Transverse colon (tissue), 4 donors: ENCODE measurements around the gene HSD17B2. TPM values are rescaled to one million over a fixed set of nuclear protein-coding genes. Genes with fewer than 3 reads are reported as not detected.

ENCODE experiments used
- DNase-seq: peaks from one replicate; pipeline ENCODE4 v3.0.0-alpha.2; 2019
- H3K27ac ChIP-seq, 4 donors: fragments of 200-600 bp; sonication (generic); 2 replicates each; pipeline ENCODE4 v1.5.1; 2016 to 2018; ENCODE audit warnings: inconsistent platforms in 4 of 4
- H3K27me3 ChIP-seq: fragments of 200-600 bp; sonication (generic); 2 replicates; pipeline ENCODE4 v1.5.1; 2017; ENCODE audit warnings: inconsistent platforms
- H3K36me3 ChIP-seq, 4 donors: fragments of 200-600 bp; sonication (generic); 2 replicates each; pipeline ENCODE4 v1.5.1; 2017 to 2019; ENCODE audit warnings: inconsistent platforms in 4 of 4
- H3K4me1 ChIP-seq, 4 donors: fragments of 200-600 bp; sonication (generic); 2 replicates each; pipeline ENCODE4 v1.5.1; 2017 to 2020; ENCODE audit warnings: inconsistent platforms in 4 of 4
- H3K4me3 ChIP-seq, 4 donors: fragments of 200-600 bp; sonication (generic); 1 replicate in 1 of 4; 2 replicates in 3 of 4; pipeline versions ENCODE4 v1.5.1 to v1.6.1; 2017 to 2019; ENCODE audit warnings: inconsistent platforms in 4 of 4
- H3K9me3 ChIP-seq, 2 donors: fragments of 200-600 bp; sonication (generic); 2 replicates each; pipeline ENCODE4 v1.5.1; 2017 to 2019; ENCODE audit warnings: inconsistent platforms in 2 of 2
- CTCF ChIP-seq, 5 experiments: fragments of 200-600 bp in 3 of 5; fragments of 450-650 bp in 2 of 5; sonication (generic) in 3 of 5; IDR thresholded peaks; 1 replicate in 2 of 5; 2 replicates in 3 of 5; pipeline ENCODE4 v1.5.1; 2016 to 2017; ENCODE audit warnings: antibody characterized with exemption in 5 of 5, inconsistent platforms in 3 of 5, mild to moderate bottlenecking in 2 of 5, moderate library complexity in 1 of 5
- EP300 ChIP-seq: sonication (generic); formaldehyde crosslinking; IDR thresholded peaks from one replicate; pipeline ENCODE4 v1.6.1; 2017; ENCODE audit warnings: antibody characterized with exemption, low read depth
- POLR2A ChIP-seq: fragments of 450-650 bp; IDR thresholded peaks from one replicate; pipeline ENCODE4 v1.6.1; 2016; ENCODE audit warnings: antibody characterized with exemption, mild to moderate bottlenecking, moderate library complexity
- POLR2AphosphoS5 ChIP-seq, 3 donors: sonication (generic); formaldehyde crosslinking; IDR thresholded peaks; one replicate each; pipeline ENCODE4 v1.6.1; 2016; ENCODE audit warnings: antibody characterized with exemption in 3 of 3
- WGBS, 2 donors: methylation state at CpG; one replicate each; pipeline ENCODE4 v1.1.5; 2018; ENCODE audit warnings: low coverage in 1 of 2; 5-methylcytosine and 5-hydroxymethylcytosine counted together
- in situ Hi-C, 4 donors: fragments of 200-750 bp; cut with MboI; loops; one replicate each; pipeline versions ENCODE4 v1.15.0 to v1.15.1; 2017; ENCODE audit warnings: low sequenced_read_pairs in 3 of 4, low pct_ligation_motif_present in 1 of 4, low pct_unique_long_range_greater_than_20kb in 1 of 4
- intact Hi-C: fragments of 100-400 bp; cut with DNase I; formaldehyde crosslinking; loops from one replicate; pipeline ENCODE4 v1.15.1; 2023; ENCODE audit warnings: low total_unique reads
- total RNA-seq, 4 donors: library from RNA; depleted of rRNA; stranded (reverse); fragments of >200 nt; gene quantifications; one replicate each; pipeline ENCODE4 v1.1.0, GENCODE V29; 2016

Gene HSD17B2
- total RNA-seq, 4 donors from 2014 or later, result 9.6 to 146 (median 82.3) TPM

DNA sequence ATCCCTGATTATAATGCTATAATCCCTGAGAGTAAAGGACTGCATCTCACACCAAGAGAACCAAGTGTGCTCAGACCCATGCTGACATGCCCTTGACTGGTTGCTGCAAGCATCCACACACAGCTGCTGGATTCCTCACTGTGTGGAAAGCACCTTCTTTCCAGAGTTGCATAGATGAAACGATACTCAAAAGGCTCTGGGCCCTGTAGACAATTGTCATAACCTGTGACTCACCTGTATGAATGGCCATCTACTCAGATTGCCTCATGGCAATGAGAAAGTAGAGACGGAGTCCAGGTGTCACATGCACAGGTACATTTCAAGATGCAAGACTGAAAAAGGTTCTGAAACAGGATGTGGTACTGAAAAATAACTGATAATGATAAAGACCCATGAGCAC lies 76.9 kb downstream of the HSD17B2 start:
- no peaks in the 10 kb centered on the region for H3K36me3 ChIP-seq
- TF ChIP-seq POLR2AphosphoS5 (IDR thresholded peaks at IDR 0.05) (no peak), EP300 (no peak), POLR2A (no peak)
- H3K27ac ChIP-seq, result no peak overlapping the region
- in situ Hi-C loops (no loop called here), intact Hi-C loops (no loop called here)
- H3K27me3 ChIP-seq, result no peaks in the 10 kb centered on the region
- WGBS, 2 donors, result 55 to 73% methylated on average over 2 of the region's 2 CpGs
- no peak overlapping the region for H3K4me3 ChIP-seq
- DNase-seq, result no peak
- no peaks in the 10 kb centered on the region for H3K4me1 ChIP-seq
- no peaks in the 10 kb centered on the region for H3K9me3 ChIP-seq

DNA sequence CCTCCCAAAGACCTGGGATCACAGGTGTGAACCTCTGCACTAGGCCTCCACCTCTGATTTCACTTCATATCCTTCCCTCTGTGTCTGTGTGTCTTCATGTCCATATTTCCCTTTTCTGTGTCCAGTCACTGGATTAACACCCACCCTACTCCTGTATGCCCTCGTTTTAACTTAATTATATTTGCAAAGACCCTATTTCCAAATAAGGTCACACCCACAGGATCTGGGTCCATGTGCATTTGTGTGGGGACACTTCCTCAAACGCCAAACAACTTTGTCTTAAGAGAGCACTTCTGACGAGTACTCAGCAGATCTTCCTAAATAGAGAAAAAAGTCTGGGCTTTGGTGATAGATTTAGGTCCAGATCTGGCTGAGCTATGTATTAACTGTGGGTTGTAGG lies 78.7 kb downstream of the HSD17B2 start:
- Histone ChIP-seq H3K9me3 (no peaks in the 10 kb centered on the region), H3K27me3 (no peaks in the 10 kb centered on the region), H3K36me3 (no peaks in the 10 kb centered on the region), H3K27ac (no peak overlapping the region), H3K4me1 (no peaks in the 10 kb centered on the region), H3K4me3 (no peak overlapping the region)
- no peak for DNase-seq
- intact Hi-C loops, result no loop called here
- in situ Hi-C loops, result no loop called here
- WGBS, 2 donors, result 64 to 66% methylated on average over 3 of the region's 3 CpGs
- no peak for TF ChIP-seq POLR2A
- no peak for TF ChIP-seq POLR2AphosphoS5 (IDR thresholded peaks at IDR 0.05)
- TF ChIP-seq CTCF (IDR thresholded peaks at IDR 0.05), result no peak
- no peak for TF ChIP-seq EP300

DNA sequence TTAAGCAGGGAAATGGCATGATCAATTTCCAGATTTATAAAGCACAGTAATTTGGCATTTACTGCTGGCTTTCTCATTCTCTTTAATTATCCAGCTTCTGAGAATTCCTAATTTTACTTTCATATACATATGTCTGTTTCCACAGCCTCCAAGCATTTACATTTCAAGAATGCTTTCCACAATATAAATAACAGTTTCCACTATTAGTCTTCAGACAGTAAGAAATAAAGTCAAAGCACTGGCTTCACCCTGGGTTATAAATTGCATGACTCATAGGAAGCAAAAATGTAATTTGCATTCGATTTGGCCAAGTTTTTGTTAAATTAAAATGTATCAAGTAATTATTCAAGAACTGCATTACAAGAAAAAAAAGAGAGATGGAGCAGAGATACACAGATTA lies 81.5 kb downstream of the HSD17B2 start:
- Histone ChIP-seq H3K4me1 (no peaks in the 10 kb centered on the region), H3K36me3 (no peaks in the 10 kb centered on the region), H3K27ac (no peak overlapping the region), H3K9me3 (no peaks in the 10 kb centered on the region), H3K27me3 (no peaks in the 10 kb centered on the region), H3K4me3 (no peak overlapping the region)
- no peak for DNase-seq
- WGBS, 2 donors, result 59 to 67% methylated on average over 1 of the region's 1 CpG
- TF ChIP-seq POLR2A (no peak), EP300 (no peak), CTCF (IDR thresholded peaks at IDR 0.05) (no peak), POLR2AphosphoS5 (IDR thresholded peaks at IDR 0.05) (no peak)
- intact Hi-C loops, result no loop called here
- in situ Hi-C loops, result no loop called here

DNA sequence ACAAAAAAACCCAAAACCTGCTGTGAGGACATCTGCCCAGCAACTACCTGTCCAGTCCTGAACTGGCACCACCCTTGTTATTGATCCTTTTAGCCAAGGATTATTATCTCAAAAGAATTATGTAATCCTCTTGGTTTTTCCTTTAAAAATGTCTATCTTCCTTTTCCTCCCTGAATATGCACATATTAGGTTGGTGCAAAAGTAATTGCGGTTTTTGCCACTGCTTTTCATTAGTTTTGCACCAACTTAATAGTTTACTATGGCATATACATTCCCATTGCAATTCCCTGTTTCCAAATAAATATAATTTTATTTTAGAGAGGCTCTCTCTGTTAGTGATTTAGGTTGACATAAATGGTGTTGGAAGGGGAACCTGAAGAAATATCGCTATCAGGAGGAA lies 83.7 kb downstream of the HSD17B2 start:
- in situ Hi-C loops (no loop called here), intact Hi-C loops (no loop called here)
- Histone ChIP-seq H3K4me1 (no peaks in the 10 kb centered on the region), H3K4me3 (no peak overlapping the region), H3K27ac (no peak overlapping the region), H3K9me3 (no peaks in the 10 kb centered on the region), H3K27me3 (no peaks in the 10 kb centered on the region), H3K36me3 (no peaks in the 10 kb centered on the region)
- 90 to 94% methylated on average over 2 of the region's 2 CpGs for WGBS, 2 donors
- no peak for DNase-seq
- TF ChIP-seq CTCF (IDR thresholded peaks at IDR 0.05), result no peak
- TF ChIP-seq EP300, result no peak
- no peak for TF ChIP-seq POLR2AphosphoS5 (IDR thresholded peaks at IDR 0.05)

- intact Hi-C loops, result no loop called here
- Histone ChIP-seq H3K36me3 (no peaks in the 10 kb centered on the region), H3K27ac (no peak overlapping the region), H3K4me1 (no peaks in the 10 kb centered on the region), H3K9me3 (no peaks in the 10 kb centered on the region), H3K4me3 (no peak overlapping the region), H3K27me3 (no peaks in the 10 kb centered on the region)
- WGBS, 2 donors, result 84% methylated on average over 4 of the region's 4 CpGs; no CpG with 5 or more reads in 1 of the 2 donors
- in situ Hi-C loops, result no loop called here
- no peak for TF ChIP-seq POLR2A
- TF ChIP-seq CTCF (IDR thresholded peaks at IDR 0.05), result no peak
- TF ChIP-seq POLR2AphosphoS5 (IDR thresholded peaks at IDR 0.05), result no peak
- no peak for TF ChIP-seq EP300
- no peak for DNase-seq
These were observed 84.4 kb downstream of the HSD17B2 start for GRCh38 chr16:82119405-82119804.
